HL-60 (cell line): ENCODE measurements around the gene COMP.

Experiments used
- CTCF ChIP-seq: IDR thresholded peaks from one replicate; pipeline ENCODE4 v1.5.1; 2011; ENCODE audit warnings: low read length, control low read depth, inconsistent platforms; ENCODE audit not compliant: insufficient read depth
- TF ChIP-seq, protein P1 (sequence below): IDR thresholded peaks from 2 replicates; pipeline ENCODE4 v1.6.1; 2012; ENCODE audit warnings: low read depth; ENCODE audit not compliant: insufficient replicate concordance

DNA sequence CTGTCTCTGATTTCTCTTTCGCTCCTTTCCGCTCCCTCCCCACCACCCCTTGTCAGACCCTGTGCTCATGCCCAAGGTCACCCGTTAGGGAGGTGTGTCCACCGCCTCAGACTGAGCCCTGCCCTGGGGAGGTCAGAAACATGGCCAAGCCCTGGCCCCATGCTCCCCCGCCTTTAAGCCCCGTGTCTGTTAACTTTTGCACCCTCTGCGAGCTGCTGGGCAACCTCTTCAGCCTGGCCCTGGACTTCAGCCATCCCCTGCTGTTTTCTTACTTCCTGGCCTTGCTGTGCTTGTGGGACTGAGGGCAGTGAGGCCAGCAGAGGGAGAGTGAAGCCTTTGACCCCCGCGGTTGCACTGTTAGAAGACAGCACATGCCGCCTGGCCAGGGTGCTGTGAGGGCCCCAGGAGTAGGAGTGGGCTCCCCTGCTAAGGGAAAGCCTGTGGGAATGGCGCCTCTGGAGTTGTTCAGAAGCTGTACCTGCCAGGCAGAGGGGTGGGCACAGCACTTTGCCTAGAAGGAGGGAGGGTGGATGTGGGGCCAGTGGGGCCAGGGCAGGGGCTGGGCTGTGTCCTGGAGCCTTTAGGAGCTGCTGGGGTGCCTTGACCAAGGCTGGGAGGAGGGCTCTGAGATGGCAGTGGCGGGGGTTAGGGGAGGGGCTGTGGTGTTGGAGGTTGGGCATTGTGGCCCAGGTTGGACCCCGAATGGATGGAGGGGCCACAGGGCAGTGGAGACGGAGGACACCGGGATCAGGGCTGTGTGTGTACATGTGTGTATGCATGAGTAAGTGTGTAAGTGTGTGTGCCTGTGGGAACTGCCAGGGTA, 48.6 kb upstream of the COMP start:
- no peak for TF ChIP-seq CTCF
- TF ChIP-seq, protein P1, sequence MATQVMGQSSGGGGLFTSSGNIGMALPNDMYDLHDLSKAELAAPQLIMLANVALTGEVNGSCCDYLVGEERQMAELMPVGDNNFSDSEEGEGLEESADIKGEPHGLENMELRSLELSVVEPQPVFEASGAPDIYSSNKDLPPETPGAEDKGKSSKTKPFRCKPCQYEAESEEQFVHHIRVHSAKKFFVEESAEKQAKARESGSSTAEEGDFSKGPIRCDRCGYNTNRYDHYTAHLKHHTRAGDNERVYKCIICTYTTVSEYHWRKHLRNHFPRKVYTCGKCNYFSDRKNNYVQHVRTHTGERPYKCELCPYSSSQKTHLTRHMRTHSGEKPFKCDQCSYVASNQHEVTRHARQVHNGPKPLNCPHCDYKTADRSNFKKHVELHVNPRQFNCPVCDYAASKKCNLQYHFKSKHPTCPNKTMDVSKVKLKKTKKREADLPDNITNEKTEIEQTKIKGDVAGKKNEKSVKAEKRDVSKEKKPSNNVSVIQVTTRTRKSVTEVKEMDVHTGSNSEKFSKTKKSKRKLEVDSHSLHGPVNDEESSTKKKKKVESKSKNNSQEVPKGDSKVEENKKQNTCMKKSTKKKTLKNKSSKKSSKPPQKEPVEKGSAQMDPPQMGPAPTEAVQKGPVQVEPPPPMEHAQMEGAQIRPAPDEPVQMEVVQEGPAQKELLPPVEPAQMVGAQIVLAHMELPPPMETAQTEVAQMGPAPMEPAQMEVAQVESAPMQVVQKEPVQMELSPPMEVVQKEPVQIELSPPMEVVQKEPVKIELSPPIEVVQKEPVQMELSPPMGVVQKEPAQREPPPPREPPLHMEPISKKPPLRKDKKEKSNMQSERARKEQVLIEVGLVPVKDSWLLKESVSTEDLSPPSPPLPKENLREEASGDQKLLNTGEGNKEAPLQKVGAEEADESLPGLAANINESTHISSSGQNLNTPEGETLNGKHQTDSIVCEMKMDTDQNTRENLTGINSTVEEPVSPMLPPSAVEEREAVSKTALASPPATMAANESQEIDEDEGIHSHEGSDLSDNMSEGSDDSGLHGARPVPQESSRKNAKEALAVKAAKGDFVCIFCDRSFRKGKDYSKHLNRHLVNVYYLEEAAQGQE: no peak
